Measurements from ENCODE around the gene KCTD15.

KCTD15 gene

GRCh38 chr19:33771384-33772101, 25.1 kb upstream of the KCTD15 start:
- DNase-seq (ENCODE audit: low read depth in 2 of 2), result peak in 1 of 2 donors; percentile 41

GRCh38 chr19:33772102-33772857, 24.4 kb upstream of the KCTD15 start:
- no peak for DNase-seq (ENCODE audit: low read depth in 2 of 2)

GRCh38 chr19:33772858-33773180, 23.9 kb upstream of the KCTD15 start:
- DNase-seq (ENCODE audit: low read depth in 2 of 2), result no peak

GRCh38 chr19:33773704-33774624, 22.7 kb upstream of the KCTD15 start:
- no peak for DNase-seq (ENCODE audit: low read depth in 2 of 2)

- DNase-seq (ENCODE audit: low read depth in 2 of 2), result no peak
Observed at GRCh38 chr19:33774751-33775150, 21.9 kb upstream of the KCTD15 start.

- DNase-seq (ENCODE audit: low read depth in 2 of 2), result no peak
Observed at GRCh38 chr19:33775731-33776487, 20.8 kb upstream of the KCTD15 start.

- no peak for DNase-seq (ENCODE audit: low read depth in 2 of 2)
Observed at GRCh38 chr19:33777351-33777750, 19.3 kb upstream of the KCTD15 start.

- no peak for DNase-seq (ENCODE audit: low read depth in 2 of 2)
Observed at GRCh38 chr19:33777753-33778088, 18.9 kb upstream of the KCTD15 start.

- peak; percentile 56 to 74 for DNase-seq (ENCODE audit: low read depth in 2 of 2)
Observed at GRCh38 chr19:33778089-33778791, 18.4 kb upstream of the KCTD15 start.

- DNase-seq (ENCODE audit: low read depth in 2 of 2), result no peak
Observed at GRCh38 chr19:33779849-33780248, 16.8 kb upstream of the KCTD15 start.

GRCh38 chr19:33780251-33780650, 16.4 kb upstream of the KCTD15 start:
- no peak for DNase-seq (ENCODE audit: low read depth in 2 of 2)

GRCh38 chr19:33780746-33781145, 15.9 kb upstream of the KCTD15 start:
- no peak for DNase-seq (ENCODE audit: low read depth in 2 of 2)

- no peak for DNase-seq (ENCODE audit: low read depth in 2 of 2)
Observed at GRCh38 chr19:33781415-33781935, 15.2 kb upstream of the KCTD15 start.

- DNase-seq (ENCODE audit: low read depth in 2 of 2), result no peak
Observed at GRCh38 chr19:33781996-33782395, 14.7 kb upstream of the KCTD15 start.

GRCh38 chr19:33784432-33784831, 12.2 kb upstream of the KCTD15 start:
- DNase-seq (ENCODE audit: low read depth in 2 of 2), result no peak

- no peak for DNase-seq (ENCODE audit: low read depth in 2 of 2)
Observed at GRCh38 chr19:33785795-33786194, 10.9 kb upstream of the KCTD15 start.

GRCh38 chr19:33788676-33789075, 8.0 kb upstream of the KCTD15 start:
- no peak for DNase-seq (ENCODE audit: low read depth in 2 of 2)

GRCh38 chr19:33789344-33789743, 7.3 kb upstream of the KCTD15 start:
- no peak for DNase-seq (ENCODE audit: low read depth in 2 of 2)

- no peak for DNase-seq (ENCODE audit: low read depth in 2 of 2)
Observed at GRCh38 chr19:33794683-33795369, 1.8 kb upstream of the KCTD15 start.
